HepG2 (cell line): Measurements from ENCODE around the gene GRM1. TPM values are rescaled to one million over a fixed set of nuclear protein-coding genes. Genes with fewer than 3 reads are reported as not detected.

Experiments
- DR1 ChIP-seq: sonication (generic); formaldehyde crosslinking; IDR thresholded peaks from 2 replicates; pipeline ENCODE4 v1.8.0; 2021; ENCODE audit warnings: mild to moderate bottlenecking, missing genetic modification reagents, inconsistent platforms
- MLLT10 ChIP-seq: sonication (generic); formaldehyde crosslinking; IDR thresholded peaks from 2 replicates; pipeline ENCODE4 v1.4.0; 2020; ENCODE audit warnings: missing genetic modification reagents
- NRL ChIP-seq: sonication (generic); formaldehyde crosslinking; IDR thresholded peaks from 2 replicates; pipeline ENCODE4 v1.5.0; 2020; ENCODE audit warnings: missing genetic modification reagents, mild to moderate bottlenecking, moderate library complexity, borderline replicate concordance
- ZKSCAN1 ChIP-seq: fragments of 150-350 bp; IDR thresholded peaks from 2 replicates; pipeline ENCODE4 v1.6.1; 2014; ENCODE audit warnings: low read length
- ZNF775 ChIP-seq: sonication (generic); formaldehyde crosslinking; IDR thresholded peaks from 2 replicates; pipeline ENCODE4 v1.4.0; 2020; ENCODE audit warnings: missing genetic modification reagents, mild to moderate bottlenecking, moderate library complexity, borderline replicate concordance
- polyA plus RNA-seq, 8 experiments: library from polyadenylated mRNA; depleted of rRNA in 3 of 8; stranded (reverse) in 7 of 8; unstranded in 1 of 8; fragments of >200 nt; fragmentation: Illumina TruSeq in 4 of 8; extraction: Trizol in 4 of 8; gene quantifications; 2 replicates each; pipeline versions ENCODE4 v1.2.1 to v1.2.3, GENCODE V29; 2011 to 2016; ENCODE audit warnings: low read depth in 4 of 8, missing spikeins in 1 of 8, mixed read lengths in 1 of 8; ENCODE audit not compliant: insufficient read depth in 1 of 8
- total RNA-seq, 5 experiments: library from RNA; depleted of rRNA; stranded (reverse); fragments of >200 nt; fragmentation: Illumina TruSeq; extraction: Trizol; gene quantifications; 2 replicates each; pipeline ENCODE4 v1.2.3, GENCODE V29; 2016; ENCODE audit warnings: low read depth in 1 of 5
- TF ChIP-seq, protein P1 (sequence below): sonication (generic); formaldehyde crosslinking; IDR thresholded peaks from 2 replicates; pipeline ENCODE4 v1.4.0; 2020; ENCODE audit warnings: missing genetic modification reagents, borderline replicate concordance
- TF ChIP-seq, protein P2 (sequence below): sonication (generic); formaldehyde crosslinking; IDR thresholded peaks from 2 replicates; pipeline ENCODE4 v1.5.0; 2020; ENCODE audit warnings: mild to moderate bottlenecking, missing genetic modification reagents
- TF ChIP-seq, protein P3 (sequence below): sonication (generic); formaldehyde crosslinking; IDR thresholded peaks from 2 replicates; pipeline ENCODE4 v1.4.0; 2020; ENCODE audit warnings: mild to moderate bottlenecking, missing genetic modification reagents
- TF ChIP-seq, protein P4 (sequence below): sonication (generic); formaldehyde crosslinking; IDR thresholded peaks from 2 replicates; pipeline ENCODE4 v1.4.0; 2020; ENCODE audit warnings: low read depth, missing genetic modification reagents

The GRM1 gene
- total and polyA plus RNA-seq, 2 of the 13 experiments (the other 11 are each of a cell fraction or from before 2014, with no cell fraction given), result 0.09 TPM; not detected in 1

DNA sequence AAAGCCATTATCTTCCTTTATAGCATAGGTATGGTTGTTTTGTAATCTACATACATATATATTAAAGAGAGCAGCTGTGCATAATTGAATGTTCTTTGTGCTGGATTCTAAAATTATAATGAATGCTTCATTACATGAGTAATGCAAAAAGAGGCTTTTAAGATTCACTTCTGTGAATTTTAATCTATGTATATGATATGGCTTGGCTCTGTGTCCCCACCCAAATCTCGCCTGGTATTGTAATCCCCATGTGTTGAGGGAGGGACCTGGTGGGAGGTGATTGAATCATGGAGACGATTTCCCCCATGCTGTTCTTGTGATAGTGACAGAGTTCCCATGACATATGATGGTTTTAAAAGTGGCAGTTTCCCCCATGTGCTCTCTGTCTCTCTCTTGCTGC is 255.4 kb downstream of the GRM1 start (continued):
- TF ChIP-seq, protein P1, sequence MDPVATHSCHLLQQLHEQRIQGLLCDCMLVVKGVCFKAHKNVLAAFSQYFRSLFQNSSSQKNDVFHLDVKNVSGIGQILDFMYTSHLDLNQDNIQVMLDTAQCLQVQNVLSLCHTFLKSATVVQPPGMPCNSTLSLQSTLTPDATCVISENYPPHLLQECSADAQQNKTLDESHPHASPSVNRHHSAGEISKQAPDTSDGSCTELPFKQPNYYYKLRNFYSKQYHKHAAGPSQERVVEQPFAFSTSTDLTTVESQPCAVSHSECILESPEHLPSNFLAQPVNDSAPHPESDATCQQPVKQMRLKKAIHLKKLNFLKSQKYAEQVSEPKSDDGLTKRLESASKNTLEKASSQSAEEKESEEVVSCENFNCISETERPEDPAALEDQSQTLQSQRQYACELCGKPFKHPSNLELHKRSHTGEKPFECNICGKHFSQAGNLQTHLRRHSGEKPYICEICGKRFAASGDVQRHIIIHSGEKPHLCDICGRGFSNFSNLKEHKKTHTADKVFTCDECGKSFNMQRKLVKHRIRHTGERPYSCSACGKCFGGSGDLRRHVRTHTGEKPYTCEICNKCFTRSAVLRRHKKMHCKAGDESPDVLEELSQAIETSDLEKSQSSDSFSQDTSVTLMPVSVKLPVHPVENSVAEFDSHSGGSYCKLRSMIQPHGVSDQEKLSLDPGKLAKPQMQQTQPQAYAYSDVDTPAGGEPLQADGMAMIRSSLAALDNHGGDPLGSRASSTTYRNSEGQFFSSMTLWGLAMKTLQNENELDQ, result no peak
- TF ChIP-seq, protein P2, sequence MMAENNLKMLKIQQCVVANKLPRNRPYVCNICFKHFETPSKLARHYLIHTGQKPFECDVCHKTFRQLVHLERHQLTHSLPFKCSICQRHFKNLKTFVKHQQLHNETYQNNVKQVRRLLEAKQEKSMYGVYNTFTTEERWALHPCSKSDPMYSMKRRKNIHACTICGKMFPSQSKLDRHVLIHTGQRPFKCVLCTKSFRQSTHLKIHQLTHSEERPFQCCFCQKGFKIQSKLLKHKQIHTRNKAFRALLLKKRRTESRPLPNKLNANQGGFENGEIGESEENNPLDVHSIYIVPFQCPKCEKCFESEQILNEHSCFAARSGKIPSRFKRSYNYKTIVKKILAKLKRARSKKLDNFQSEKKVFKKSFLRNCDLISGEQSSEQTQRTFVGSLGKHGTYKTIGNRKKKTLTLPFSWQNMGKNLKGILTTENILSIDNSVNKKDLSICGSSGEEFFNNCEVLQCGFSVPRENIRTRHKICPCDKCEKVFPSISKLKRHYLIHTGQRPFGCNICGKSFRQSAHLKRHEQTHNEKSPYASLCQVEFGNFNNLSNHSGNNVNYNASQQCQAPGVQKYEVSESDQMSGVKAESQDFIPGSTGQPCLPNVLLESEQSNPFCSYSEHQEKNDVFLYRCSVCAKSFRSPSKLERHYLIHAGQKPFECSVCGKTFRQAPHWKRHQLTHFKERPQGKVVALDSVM (CRISPR knock-in tag), result no peak
- TF ChIP-seq MLLT10 (CRISPR knock-in tag) (no peak), DR1 (CRISPR knock-in tag) (no peak), ZNF775 (CRISPR knock-in tag) (no peak), ZKSCAN1 (no peak), NRL (CRISPR knock-in tag) (no peak)
- TF ChIP-seq, protein P3, sequence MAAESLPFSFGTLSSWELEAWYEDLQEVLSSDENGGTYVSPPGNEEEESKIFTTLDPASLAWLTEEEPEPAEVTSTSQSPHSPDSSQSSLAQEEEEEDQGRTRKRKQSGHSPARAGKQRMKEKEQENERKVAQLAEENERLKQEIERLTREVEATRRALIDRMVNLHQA, result no peak
- TF ChIP-seq, protein P4, sequence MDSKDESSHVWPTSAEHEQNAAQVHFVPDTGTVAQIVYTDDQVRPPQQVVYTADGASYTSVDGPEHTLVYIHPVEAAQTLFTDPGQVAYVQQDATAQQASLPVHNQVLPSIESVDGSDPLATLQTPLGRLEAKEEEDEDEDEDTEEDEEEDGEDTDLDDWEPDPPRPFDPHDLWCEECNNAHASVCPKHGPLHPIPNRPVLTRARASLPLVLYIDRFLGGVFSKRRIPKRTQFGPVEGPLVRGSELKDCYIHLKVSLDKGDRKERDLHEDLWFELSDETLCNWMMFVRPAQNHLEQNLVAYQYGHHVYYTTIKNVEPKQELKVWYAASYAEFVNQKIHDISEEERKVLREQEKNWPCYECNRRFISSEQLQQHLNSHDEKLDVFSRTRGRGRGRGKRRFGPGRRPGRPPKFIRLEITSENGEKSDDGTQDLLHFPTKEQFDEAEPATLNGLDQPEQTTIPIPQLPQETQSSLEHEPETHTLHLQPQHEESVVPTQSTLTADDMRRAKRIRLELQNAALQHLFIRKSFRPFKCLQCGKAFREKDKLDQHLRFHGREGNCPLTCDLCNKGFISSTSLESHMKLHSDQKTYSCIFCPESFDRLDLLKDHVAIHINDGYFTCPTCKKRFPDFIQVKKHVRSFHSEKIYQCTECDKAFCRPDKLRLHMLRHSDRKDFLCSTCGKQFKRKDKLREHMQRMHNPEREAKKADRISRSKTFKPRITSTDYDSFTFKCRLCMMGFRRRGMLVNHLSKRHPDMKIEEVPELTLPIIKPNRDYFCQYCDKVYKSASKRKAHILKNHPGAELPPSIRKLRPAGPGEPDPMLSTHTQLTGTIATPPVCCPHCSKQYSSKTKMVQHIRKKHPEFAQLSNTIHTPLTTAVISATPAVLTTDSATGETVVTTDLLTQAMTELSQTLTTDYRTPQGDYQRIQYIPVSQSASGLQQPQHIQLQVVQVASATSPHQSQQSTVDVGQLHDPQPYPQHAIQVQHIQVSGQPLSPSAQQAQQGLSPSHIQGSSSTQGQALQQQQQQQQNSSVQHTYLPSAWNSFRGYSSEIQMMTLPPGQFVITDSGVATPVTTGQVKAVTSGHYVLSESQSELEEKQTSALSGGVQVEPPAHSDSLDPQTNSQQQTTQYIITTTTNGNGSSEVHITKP, result no peak
